ENCODE measurements around the gene PSKH1.

The PSKH1 gene

GRCh38 chr16:67967183-67967957 is 74.3 kb downstream of the PSKH1 start:
- TF ChIP-seq CREB1 (IDR thresholded peaks at IDR 0.05; ENCODE audit: low read depth) (no peak), REST (IDR thresholded peaks at IDR 0.05; ENCODE audit: low read depth) (no peak), NFIC (IDR thresholded peaks at IDR 0.05) (no peak), EP300 (IDR thresholded peaks at IDR 0.05; ENCODE audit: borderline replicate concordance) (no peak), FOXM1 (IDR thresholded peaks at IDR 0.05; ENCODE audit: borderline replicate concordance, low read depth) (no peak), EGR1 (IDR thresholded peaks at IDR 0.05) (no peak), MAX (IDR thresholded peaks at IDR 0.05) (no peak), RAD21 (IDR thresholded peaks at IDR 0.05; ENCODE audit: low read depth) (no peak)

- TF ChIP-seq REST (IDR thresholded peaks at IDR 0.05; ENCODE audit: low read depth) (no peak), FOXM1 (IDR thresholded peaks at IDR 0.05; ENCODE audit: borderline replicate concordance, low read depth) (no peak), TCF12 (IDR thresholded peaks at IDR 0.05; ENCODE audit: low read depth) (no peak), CREB1 (IDR thresholded peaks at IDR 0.05; ENCODE audit: low read depth) (no peak), MAX (IDR thresholded peaks at IDR 0.05) (no peak), CEBPB (IDR thresholded peaks at IDR 0.05) (no peak), EP300 (IDR thresholded peaks at IDR 0.05; ENCODE audit: borderline replicate concordance) (no peak), EGR1 (IDR thresholded peaks at IDR 0.05) (no peak)
Measured at GRCh38 chr16:67967958-67968399, 74.9 kb downstream of the PSKH1 start.

- peak; percentile 76 for TF ChIP-seq TEAD4 (IDR thresholded peaks at IDR 0.05)
- peak; percentile 35; the same call in 1 of the 2 replicates for TF ChIP-seq TAF1 (IDR thresholded peaks at IDR 0.05; ENCODE audit: low read depth)
- no peak for TF ChIP-seq RAD21 (IDR thresholded peaks at IDR 0.05; ENCODE audit: low read depth)
- TF ChIP-seq ZBTB7A (IDR thresholded peaks at IDR 0.05; ENCODE audit: low read depth): peak; percentile 98
Measured at GRCh38 chr16:67968400-67969253, 75.6 kb downstream of the PSKH1 start, which contains the start of gene SLC12A4. SLC12A4 (minus strand) TSS chr16:67968637; CDS start chr16:67968553, 84 bp downstream.

GRCh38 chr16:67969254-67970039 is 76.4 kb downstream of the PSKH1 start:
- TF ChIP-seq NFIC (IDR thresholded peaks at IDR 0.05): no peak
- TF ChIP-seq EGR1 (IDR thresholded peaks at IDR 0.05): no peak
- 0 out of 2 replicates have a peak, but pooled peaks have one; percentile 3 for TF ChIP-seq TAF1 (IDR thresholded peaks at IDR 0.05; ENCODE audit: low read depth)

GRCh38 chr16:67971111-67971510 is 78.1 kb downstream of the PSKH1 start:
- TF ChIP-seq MAX (IDR thresholded peaks at IDR 0.05): no peak
- TF ChIP-seq EGR1 (IDR thresholded peaks at IDR 0.05): no peak
- no peak for TF ChIP-seq ZBTB7A (IDR thresholded peaks at IDR 0.05; ENCODE audit: low read depth)
- no peak for TF ChIP-seq FOXM1 (IDR thresholded peaks at IDR 0.05; ENCODE audit: borderline replicate concordance, low read depth)
- TF ChIP-seq USF1 (IDR thresholded peaks at IDR 0.05): no peak
- no peak for TF ChIP-seq NFIC (IDR thresholded peaks at IDR 0.05)
- no peak for TF ChIP-seq REST (IDR thresholded peaks at IDR 0.05; ENCODE audit: low read depth)
- TF ChIP-seq TEAD4 (IDR thresholded peaks at IDR 0.05): no peak
- no peak for TF ChIP-seq EP300 (IDR thresholded peaks at IDR 0.05; ENCODE audit: borderline replicate concordance)
- TF ChIP-seq RAD21 (IDR thresholded peaks at IDR 0.05; ENCODE audit: low read depth): no peak
- no peak for TF ChIP-seq TCF12 (IDR thresholded peaks at IDR 0.05; ENCODE audit: low read depth)

Measured in Ishikawa (cell line).